Measurements from ENCODE around the gene RAB36.

The RAB36 gene

GRCh38 chr22:23121424-23121823, 23.9 kb upstream of the RAB36 start:
- Histone ChIP-seq H3K4me3 (ENCODE audit: low read depth in 1 of 2, low read length in 2 of 2) (no peak overlapping the region), H3K9ac (ENCODE audit: low read depth, low read length) (no peak overlapping the region), H3K4me1 (ENCODE audit: insufficient read depth, low read length) (peaks cover 13% of the 10 kb centered on the region), H3K9me3 (ENCODE audit: insufficient read depth, low read length, severe bottlenecking) (no peaks in the 10 kb centered on the region), H3K4me2 (ENCODE audit: insufficient read depth, low read length) (no peak overlapping the region), H3K36me3 (ENCODE audit: insufficient read depth, low read length) (no peaks in the 10 kb centered on the region), H3K27me3 (ENCODE audit: insufficient read depth, low read length, poor library complexity) (no peaks in the 10 kb centered on the region), H3K27ac (ENCODE audit: low read length) (no peak overlapping the region), H2AFZ (ENCODE audit: low read depth, low read length) (no peak overlapping the region), H3K79me2 (ENCODE audit: insufficient read depth, low read length) (no peaks in the 10 kb centered on the region), H4K20me1 (ENCODE audit: insufficient read depth, low read length) (0 out of 2 replicates have a peak, but pooled peaks cover 1% of the 10 kb centered on the region)
- no peak for DNase-seq
- no peak for ATAC-seq (ENCODE audit: insufficient read depth, low read depth)
- TF ChIP-seq EZH2 (IDR thresholded peaks at IDR 0.05; ENCODE audit: borderline replicate concordance, low read depth, low read length, severe bottlenecking) (no peak), CTCF (IDR thresholded peaks at IDR 0.05; ENCODE audit: borderline replicate concordance, extremely low read depth, low read length, poor library complexity, severe bottlenecking) (no peak)

- no peak overlapping the region for H3K4me3 ChIP-seq (ENCODE audit: low read depth in 1 of 2, low read length in 2 of 2)
- no peaks in the 10 kb centered on the region for H3K36me3 ChIP-seq (ENCODE audit: insufficient read depth, low read length)
- H3K27ac ChIP-seq (ENCODE audit: low read length): no peak overlapping the region
- no peaks in the 10 kb centered on the region for H3K27me3 ChIP-seq (ENCODE audit: insufficient read depth, low read length, poor library complexity)
- H3K79me2 ChIP-seq (ENCODE audit: insufficient read depth, low read length): no peaks in the 10 kb centered on the region
- DNase-seq (no peak), ATAC-seq (ENCODE audit: insufficient read depth, low read depth) (peak; percentile 46; the same call in 1 of the 3 replicates)
- H3K4me1 ChIP-seq (ENCODE audit: insufficient read depth, low read length): peaks cover 13% of the 10 kb centered on the region
- H3K9me3 ChIP-seq (ENCODE audit: insufficient read depth, low read length, severe bottlenecking): no peaks in the 10 kb centered on the region
- H2AFZ ChIP-seq (ENCODE audit: low read depth, low read length): no peak overlapping the region
- 0 out of 2 replicates have a peak, but pooled peaks cover 3% of the 10 kb centered on the region for H4K20me1 ChIP-seq (ENCODE audit: insufficient read depth, low read length)
- H3K9ac ChIP-seq (ENCODE audit: low read depth, low read length): no peak overlapping the region
- H3K4me2 ChIP-seq (ENCODE audit: insufficient read depth, low read length): no peak overlapping the region
- TF ChIP-seq CTCF (IDR thresholded peaks at IDR 0.05; ENCODE audit: borderline replicate concordance, extremely low read depth, low read length, poor library complexity, severe bottlenecking): no peak
- TF ChIP-seq EZH2 (IDR thresholded peaks at IDR 0.05; ENCODE audit: borderline replicate concordance, low read depth, low read length, severe bottlenecking): no peak
These were observed 22.9 kb upstream of the RAB36 start for GRCh38 chr22:23122216-23122957.

GRCh38 chr22:23122992-23123803, 22.1 kb upstream of the RAB36 start:
- Histone ChIP-seq H3K4me2 (ENCODE audit: insufficient read depth, low read length) (no peak overlapping the region), H3K9ac (ENCODE audit: low read depth, low read length) (no peak overlapping the region), H3K9me3 (ENCODE audit: insufficient read depth, low read length, severe bottlenecking) (no peaks in the 10 kb centered on the region), H3K27ac (ENCODE audit: low read length) (no peak overlapping the region), H3K36me3 (ENCODE audit: insufficient read depth, low read length) (no peaks in the 10 kb centered on the region), H3K4me3 (ENCODE audit: low read depth in 1 of 2, low read length in 2 of 2) (no peak overlapping the region), H3K27me3 (ENCODE audit: insufficient read depth, low read length, poor library complexity) (no peaks in the 10 kb centered on the region), H3K79me2 (ENCODE audit: insufficient read depth, low read length) (no peaks in the 10 kb centered on the region), H3K4me1 (ENCODE audit: insufficient read depth, low read length) (peaks cover 13% of the 10 kb centered on the region), H4K20me1 (ENCODE audit: insufficient read depth, low read length) (0 out of 2 replicates have a peak, but pooled peaks cover 3% of the 10 kb centered on the region), H2AFZ (ENCODE audit: low read depth, low read length) (no peak overlapping the region)
- no peak for DNase-seq
- no peak for TF ChIP-seq EZH2 (IDR thresholded peaks at IDR 0.05; ENCODE audit: borderline replicate concordance, low read depth, low read length, severe bottlenecking)
- ATAC-seq (ENCODE audit: insufficient read depth, low read depth): no peak

- Histone ChIP-seq H4K20me1 (ENCODE audit: insufficient read depth, low read length) (0 out of 2 replicates have a peak, but pooled peaks cover 3% of the 10 kb centered on the region), H2AFZ (ENCODE audit: low read depth, low read length) (no peak overlapping the region), H3K9me3 (ENCODE audit: insufficient read depth, low read length, severe bottlenecking) (no peaks in the 10 kb centered on the region), H3K9ac (ENCODE audit: low read depth, low read length) (no peak overlapping the region), H3K27me3 (ENCODE audit: insufficient read depth, low read length, poor library complexity) (no peaks in the 10 kb centered on the region), H3K4me2 (ENCODE audit: insufficient read depth, low read length) (no peak overlapping the region), H3K36me3 (ENCODE audit: insufficient read depth, low read length) (no peaks in the 10 kb centered on the region), H3K79me2 (ENCODE audit: insufficient read depth, low read length) (no peaks in the 10 kb centered on the region), H3K4me3 (ENCODE audit: low read depth in 1 of 2, low read length in 2 of 2) (no peak overlapping the region), H3K27ac (ENCODE audit: low read length) (no peak overlapping the region), H3K4me1 (ENCODE audit: insufficient read depth, low read length) (peaks cover 13% of the 10 kb centered on the region)
- no peak for ATAC-seq (ENCODE audit: insufficient read depth, low read depth)
- no peak for DNase-seq
- TF ChIP-seq EZH2 (IDR thresholded peaks at IDR 0.05; ENCODE audit: borderline replicate concordance, low read depth, low read length, severe bottlenecking) (no peak), CTCF (IDR thresholded peaks at IDR 0.05; ENCODE audit: borderline replicate concordance, extremely low read depth, low read length, poor library complexity, severe bottlenecking) (no peak)
These were observed 21.4 kb upstream of the RAB36 start for GRCh38 chr22:23123804-23124254.
